ENCODE data around the gene MYLK.

- TF ChIP-seq EZH2phosphoT487 (IDR thresholded peaks at IDR 0.05; ENCODE audit: low read depth, severe bottlenecking, unreplicated experiment): no peak
- TF ChIP-seq CTCF (IDR thresholded peaks at IDR 0.05; ENCODE audit: poor library complexity): no peak
- TF ChIP-seq EZH2 (IDR thresholded peaks at IDR 0.05; ENCODE audit: borderline replicate concordance): no peak
Measured at GRCh38 chr3:123641505-123641904, 242.6 kb downstream of the MYLK start.
